Measurements from ENCODE around the gene NUCKS1.

The NUCKS1 gene

DNA sequence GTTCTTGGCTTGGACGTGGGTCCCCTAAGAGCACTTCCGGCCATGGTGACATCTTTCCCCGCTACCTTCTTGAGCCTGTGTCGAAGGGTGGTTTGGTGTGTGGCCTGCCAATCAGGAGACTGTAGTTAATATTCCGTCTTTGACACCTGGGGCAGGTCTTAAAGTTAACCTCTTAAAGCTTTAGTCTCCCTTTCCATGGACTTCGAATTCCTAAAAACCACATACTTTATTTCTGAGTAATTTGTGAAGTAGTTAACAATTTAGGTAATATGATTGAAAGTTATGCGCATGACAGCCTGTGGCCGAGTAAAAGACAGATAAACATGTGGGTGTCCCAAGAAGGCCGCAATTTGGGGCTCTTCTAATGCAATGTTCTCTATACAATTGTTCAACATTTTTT is 35.5 kb upstream of the NUCKS1 start:
- Histone ChIP-seq H3K27me3 (ENCODE audit: control insufficient read depth in 1 of 2, insufficient read depth in 2 of 2, low read length in 2 of 2) (no peaks in the 10 kb centered on the region), H3K9ac (ENCODE audit: low read depth in 1 of 2, low read length in 2 of 2) (no peak overlapping the region), H3K36me3 (ENCODE audit: control insufficient read depth in 1 of 2, insufficient read depth in 2 of 2, low read length in 2 of 2) (peaks cover 0 to 5% of the 10 kb centered on the region in 2 donors), H3K4me1 (ENCODE audit: control insufficient read depth in 1 of 2, insufficient read depth in 2 of 2, low read length in 2 of 2) (no peaks in the 10 kb centered on the region), H3K9me3 (ENCODE audit: control insufficient read depth in 1 of 2, low read length in 2 of 2) (no peaks in the 10 kb centered on the region), H3K27ac (ENCODE audit: low read depth, low read length) (no peak overlapping the region), H3K4me3 (ENCODE audit: low read depth in 1 of 2, low read length in 2 of 2) (no peak overlapping the region)

DNA sequence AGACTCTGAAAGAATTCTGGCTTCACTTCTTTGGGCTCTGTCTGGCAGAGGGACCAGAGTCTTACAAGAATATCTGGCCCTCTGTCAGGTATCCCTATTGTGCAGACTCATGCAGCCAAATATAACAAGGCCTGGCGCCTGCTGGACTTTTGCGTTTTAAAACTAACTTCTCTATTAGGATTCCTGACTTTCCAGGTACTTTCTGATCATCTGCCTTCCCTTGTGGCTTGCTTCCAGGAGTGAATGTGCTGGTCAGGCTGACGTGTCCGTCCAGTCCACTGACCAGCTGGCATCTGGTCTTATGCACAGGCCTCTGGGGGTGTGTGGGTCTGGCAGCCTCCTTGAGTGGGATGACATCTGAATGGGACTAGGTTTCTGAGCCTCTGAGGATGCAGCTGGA is 33.9 kb upstream of the NUCKS1 start:
- no peak overlapping the region for H3K4me3 ChIP-seq (ENCODE audit: low read depth in 1 of 2, low read length in 2 of 2)
- H3K9ac ChIP-seq (ENCODE audit: low read depth in 1 of 2, low read length in 2 of 2), result no peak overlapping the region
- H3K36me3 ChIP-seq (ENCODE audit: control insufficient read depth in 1 of 2, insufficient read depth in 2 of 2, low read length in 2 of 2), result no peaks in the 10 kb centered on the region
- no peaks in the 10 kb centered on the region for H3K4me1 ChIP-seq (ENCODE audit: control insufficient read depth in 1 of 2, insufficient read depth in 2 of 2, low read length in 2 of 2)
- no peak overlapping the region for H3K27ac ChIP-seq (ENCODE audit: low read depth, low read length)
- no peaks in the 10 kb centered on the region for H3K9me3 ChIP-seq (ENCODE audit: control insufficient read depth in 1 of 2, low read length in 2 of 2)
- H3K27me3 ChIP-seq (ENCODE audit: control insufficient read depth in 1 of 2, insufficient read depth in 2 of 2, low read length in 2 of 2), result no peaks in the 10 kb centered on the region

DNA sequence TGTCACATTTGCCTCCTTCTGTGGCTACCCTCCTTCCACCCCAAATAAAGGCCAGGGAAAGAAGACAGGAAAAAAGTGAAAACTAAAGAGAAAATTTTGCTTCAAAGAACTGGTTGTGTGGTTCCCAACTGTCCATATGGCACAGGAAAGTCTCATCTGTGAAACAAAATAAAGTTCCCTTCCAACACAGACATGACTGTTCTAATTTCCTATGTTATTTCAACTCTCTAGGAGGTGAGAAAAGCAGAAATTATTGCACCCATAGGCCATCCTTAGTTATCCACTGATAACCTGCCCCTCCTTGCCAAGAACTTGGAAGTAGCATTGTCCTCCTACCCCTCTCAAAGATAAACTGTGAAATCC is 33.4 kb upstream of the NUCKS1 start:
- H3K27ac ChIP-seq (ENCODE audit: low read depth, low read length), result no peak overlapping the region

DNA sequence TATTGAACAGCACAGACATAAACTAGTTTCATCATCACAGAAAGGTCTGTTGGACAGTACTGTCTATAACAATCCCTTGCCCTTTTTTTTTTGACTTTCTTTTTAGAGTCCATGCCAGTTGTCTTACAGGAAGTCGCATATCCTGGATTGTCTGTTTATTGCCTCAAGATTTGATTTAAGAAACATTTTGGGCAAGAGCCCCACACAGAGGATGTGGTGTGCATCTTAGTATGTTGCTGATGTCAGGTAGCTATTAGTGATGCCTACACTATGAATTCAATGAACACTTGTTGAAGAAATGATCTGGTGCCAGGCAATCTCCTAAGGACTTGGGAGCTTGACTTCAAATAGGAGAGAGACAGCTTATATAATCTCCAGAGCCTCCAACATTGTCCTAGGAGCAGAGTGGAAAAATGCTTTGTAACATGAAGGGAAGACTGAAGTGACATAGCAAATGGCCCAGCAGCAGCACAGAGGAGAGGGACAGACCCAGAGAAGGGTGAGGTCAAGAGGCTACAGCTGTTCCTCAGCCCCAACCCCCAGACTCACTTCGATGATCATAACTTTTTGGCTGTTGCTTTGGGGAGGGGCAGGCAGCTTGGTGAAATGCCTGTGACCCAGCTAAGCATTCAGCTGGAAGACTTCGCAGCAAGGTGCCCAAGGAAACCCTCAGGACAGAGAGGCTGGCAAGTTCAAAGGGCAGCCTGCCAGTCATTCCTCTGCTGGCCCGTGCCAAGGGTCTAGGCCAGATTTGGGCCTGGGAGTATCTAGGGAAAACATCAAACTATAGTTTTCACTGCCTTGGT is 32.8 kb upstream of the NUCKS1 start:
- Histone ChIP-seq H3K4me1 (ENCODE audit: control insufficient read depth in 1 of 2, insufficient read depth in 2 of 2, low read length in 2 of 2) (no peaks in the 10 kb centered on the region), H3K9me3 (ENCODE audit: control insufficient read depth in 1 of 2, low read length in 2 of 2) (no peaks in the 10 kb centered on the region), H3K27ac (ENCODE audit: low read depth, low read length) (no peak overlapping the region), H3K36me3 (ENCODE audit: control insufficient read depth in 1 of 2, insufficient read depth in 2 of 2, low read length in 2 of 2) (no peaks in the 10 kb centered on the region), H3K9ac (ENCODE audit: low read depth in 1 of 2, low read length in 2 of 2) (no peak overlapping the region), H3K4me3 (ENCODE audit: low read depth in 1 of 2, low read length in 2 of 2) (no peak overlapping the region), H3K27me3 (ENCODE audit: control insufficient read depth in 1 of 2, insufficient read depth in 2 of 2, low read length in 2 of 2) (no peaks in the 10 kb centered on the region)

More for the DNA sequence above, 33.4 kb upstream of the NUCKS1 start:
- no peaks in the 10 kb centered on the region for H3K9me3 ChIP-seq (ENCODE audit: control insufficient read depth in 1 of 2, low read length in 2 of 2)
- H3K27me3 ChIP-seq (ENCODE audit: control insufficient read depth in 1 of 2, insufficient read depth in 2 of 2, low read length in 2 of 2), result no peaks in the 10 kb centered on the region
- H3K9ac ChIP-seq (ENCODE audit: low read depth in 1 of 2, low read length in 2 of 2), result no peak overlapping the region
- no peaks in the 10 kb centered on the region for H3K36me3 ChIP-seq (ENCODE audit: control insufficient read depth in 1 of 2, insufficient read depth in 2 of 2, low read length in 2 of 2)
- H3K4me3 ChIP-seq (ENCODE audit: low read depth in 1 of 2, low read length in 2 of 2), result no peak overlapping the region
- H3K4me1 ChIP-seq (ENCODE audit: control insufficient read depth in 1 of 2, insufficient read depth in 2 of 2, low read length in 2 of 2), result no peaks in the 10 kb centered on the region

DNA sequence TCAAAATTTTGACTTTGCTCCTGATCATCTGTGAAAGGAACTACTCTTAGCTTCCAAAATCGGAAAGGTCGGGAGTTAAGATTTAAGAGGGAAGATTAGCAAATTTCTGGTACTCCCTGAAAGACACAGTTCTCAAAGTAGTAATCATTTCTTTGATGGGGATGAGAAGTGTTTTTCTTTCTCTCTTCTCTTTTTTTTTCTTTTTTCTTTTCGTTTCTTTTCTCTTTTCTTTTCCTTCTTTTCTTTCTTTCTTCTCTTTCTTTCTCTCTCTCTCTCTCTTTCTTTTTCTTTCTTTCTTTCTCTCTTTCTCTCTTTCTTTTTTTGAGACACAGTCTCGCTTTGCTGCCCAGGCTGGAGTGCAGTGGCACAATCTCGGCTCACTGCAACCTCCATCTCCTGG is 30.4 kb upstream of the NUCKS1 start:
- Histone ChIP-seq H3K4me3 (ENCODE audit: low read depth in 1 of 2, low read length in 2 of 2) (no peak overlapping the region), H3K27ac (ENCODE audit: low read depth, low read length) (no peak overlapping the region), H3K27me3 (ENCODE audit: control insufficient read depth in 1 of 2, insufficient read depth in 2 of 2, low read length in 2 of 2) (no peaks in the 10 kb centered on the region), H3K4me1 (ENCODE audit: control insufficient read depth in 1 of 2, insufficient read depth in 2 of 2, low read length in 2 of 2) (peaks cover 0 to 4% of the 10 kb centered on the region in 2 donors), H3K36me3 (ENCODE audit: control insufficient read depth in 1 of 2, insufficient read depth in 2 of 2, low read length in 2 of 2) (no peaks in the 10 kb centered on the region), H3K9ac (ENCODE audit: low read depth in 1 of 2, low read length in 2 of 2) (no peak overlapping the region), H3K9me3 (ENCODE audit: control insufficient read depth in 1 of 2, low read length in 2 of 2) (no peaks in the 10 kb centered on the region)

DNA sequence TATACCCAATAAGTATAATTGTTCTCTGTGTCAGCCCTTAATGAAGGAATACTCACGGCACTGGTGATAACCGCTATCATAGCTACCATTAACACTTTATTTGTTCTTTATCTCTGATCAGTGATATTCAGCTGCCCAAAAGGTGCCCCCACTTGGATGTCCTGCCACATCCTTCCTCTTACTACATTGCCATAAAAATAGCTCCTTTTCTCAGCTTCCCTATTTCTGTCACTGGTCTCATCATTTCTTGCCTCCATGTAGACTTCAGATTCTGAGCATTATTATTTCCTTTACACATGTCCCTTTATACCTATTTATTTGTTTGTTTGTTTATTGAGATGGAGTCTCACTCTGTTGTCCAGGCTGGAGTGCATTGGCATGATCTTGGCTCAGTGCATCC is 28.0 kb upstream of the NUCKS1 start:
- Histone ChIP-seq H3K9me3 (ENCODE audit: control insufficient read depth in 1 of 2, low read length in 2 of 2) (no peaks in the 10 kb centered on the region), H3K4me3 (ENCODE audit: low read depth in 1 of 2, low read length in 2 of 2) (no peak overlapping the region), H3K36me3 (ENCODE audit: control insufficient read depth in 1 of 2, insufficient read depth in 2 of 2, low read length in 2 of 2) (no peaks in the 10 kb centered on the region), H3K27me3 (ENCODE audit: control insufficient read depth in 1 of 2, insufficient read depth in 2 of 2, low read length in 2 of 2) (no peaks in the 10 kb centered on the region), H3K4me1 (ENCODE audit: control insufficient read depth in 1 of 2, insufficient read depth in 2 of 2, low read length in 2 of 2) (peaks cover 7 to 12% of the 10 kb centered on the region in 2 donors), H3K27ac (ENCODE audit: low read depth, low read length) (no peak overlapping the region), H3K9ac (ENCODE audit: low read depth in 1 of 2, low read length in 2 of 2) (no peak overlapping the region)

DNA sequence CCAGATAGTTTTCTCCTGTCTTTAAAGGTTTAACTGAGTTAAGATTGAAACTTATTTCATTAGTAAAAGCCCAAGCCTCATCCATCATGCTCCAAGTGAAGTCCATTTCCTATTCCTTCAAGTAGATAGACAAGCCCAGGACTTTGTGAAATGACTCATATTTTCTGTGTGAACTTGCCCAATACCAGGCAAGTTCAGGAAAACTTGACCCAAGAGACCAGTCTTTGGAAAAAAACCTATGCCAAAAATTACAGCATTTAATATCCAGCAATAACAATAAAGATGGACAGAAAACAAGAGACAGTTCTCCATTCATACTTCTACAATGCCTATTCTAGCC is 25.7 kb upstream of the NUCKS1 start:
- Histone ChIP-seq H3K9me3 (ENCODE audit: control insufficient read depth in 1 of 2, low read length in 2 of 2) (no peaks in the 10 kb centered on the region), H3K4me1 (ENCODE audit: control insufficient read depth in 1 of 2, insufficient read depth in 2 of 2, low read length in 2 of 2) (peaks cover 7 to 12% of the 10 kb centered on the region in 2 donors), H3K27me3 (ENCODE audit: control insufficient read depth in 1 of 2, insufficient read depth in 2 of 2, low read length in 2 of 2) (no peaks in the 10 kb centered on the region), H3K4me3 (ENCODE audit: low read depth in 1 of 2, low read length in 2 of 2) (peak overlapping the region; percentile 91 to 95), H3K9ac (ENCODE audit: low read depth in 1 of 2, low read length in 2 of 2) (peak overlapping the region in 1 of 2 donors; percentile 74), H3K27ac (ENCODE audit: low read depth, low read length) (no peak overlapping the region), H3K36me3 (ENCODE audit: control insufficient read depth in 1 of 2, insufficient read depth in 2 of 2, low read length in 2 of 2) (no peaks in the 10 kb centered on the region)

DNA sequence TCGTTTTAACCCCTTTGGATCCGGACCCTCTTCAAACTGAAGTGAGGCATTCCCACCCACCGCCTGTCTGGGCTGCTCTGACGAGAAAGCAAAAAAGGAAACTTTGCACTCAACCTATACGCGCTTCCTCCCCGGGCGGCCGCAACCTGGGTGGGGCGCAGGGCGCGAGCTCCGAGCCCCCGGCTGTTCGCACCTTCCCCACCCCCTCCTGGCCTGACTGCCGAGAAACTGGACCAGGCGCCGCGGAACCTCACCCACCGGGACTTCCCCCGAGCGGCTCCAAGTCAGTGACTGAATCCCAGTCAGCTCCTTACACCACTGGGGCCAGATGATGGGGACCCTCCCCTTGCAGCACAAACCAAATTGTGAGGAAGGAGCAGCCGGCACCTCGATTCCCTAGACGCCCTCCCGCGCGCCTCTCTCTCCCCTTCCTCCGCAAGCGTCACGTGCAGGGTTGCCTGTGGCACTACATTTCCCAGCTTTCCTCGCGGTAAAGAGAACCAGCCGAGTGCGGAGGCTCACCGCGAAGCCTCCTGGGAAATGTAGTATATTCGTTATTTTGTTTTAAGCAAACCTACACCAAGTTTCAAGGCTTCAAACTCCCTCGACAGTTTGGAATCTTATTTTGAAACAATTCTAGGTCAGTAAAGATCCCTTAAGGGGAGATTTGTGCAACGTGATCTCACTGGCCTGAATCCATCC is 25.2 kb upstream of the NUCKS1 start, which contains the start of gene RAB29:
Gene RAB29, minus strand, starts transcription at position 468 of the 702 bp plus-strand sequence. CDS start 526 bp downstream, outside the sequence.
- H3K36me3 ChIP-seq (ENCODE audit: control insufficient read depth in 1 of 2, insufficient read depth in 2 of 2, low read length in 2 of 2), result peaks cover 0 to 3% of the 10 kb centered on the region in 2 donors
- H3K9me3 ChIP-seq (ENCODE audit: control insufficient read depth in 1 of 2, low read length in 2 of 2), result no peaks in the 10 kb centered on the region
- peak within 1 kb of the TSS; percentile 75 for H3K27ac ChIP-seq (ENCODE audit: low read depth, low read length)
- peak within 1 kb of the TSS; percentile 91 to 95 for H3K4me3 ChIP-seq (ENCODE audit: low read depth in 1 of 2, low read length in 2 of 2)
- H3K9ac ChIP-seq (ENCODE audit: low read depth in 1 of 2, low read length in 2 of 2), result peak within 1 kb of the TSS; percentile 74 to 91
- H3K4me1 ChIP-seq (ENCODE audit: control insufficient read depth in 1 of 2, insufficient read depth in 2 of 2, low read length in 2 of 2), result peaks cover 7 to 12% of the 10 kb centered on the region in 2 donors
- H3K27me3 ChIP-seq (ENCODE audit: control insufficient read depth in 1 of 2, insufficient read depth in 2 of 2, low read length in 2 of 2), result no peaks in the 10 kb centered on the region

DNA sequence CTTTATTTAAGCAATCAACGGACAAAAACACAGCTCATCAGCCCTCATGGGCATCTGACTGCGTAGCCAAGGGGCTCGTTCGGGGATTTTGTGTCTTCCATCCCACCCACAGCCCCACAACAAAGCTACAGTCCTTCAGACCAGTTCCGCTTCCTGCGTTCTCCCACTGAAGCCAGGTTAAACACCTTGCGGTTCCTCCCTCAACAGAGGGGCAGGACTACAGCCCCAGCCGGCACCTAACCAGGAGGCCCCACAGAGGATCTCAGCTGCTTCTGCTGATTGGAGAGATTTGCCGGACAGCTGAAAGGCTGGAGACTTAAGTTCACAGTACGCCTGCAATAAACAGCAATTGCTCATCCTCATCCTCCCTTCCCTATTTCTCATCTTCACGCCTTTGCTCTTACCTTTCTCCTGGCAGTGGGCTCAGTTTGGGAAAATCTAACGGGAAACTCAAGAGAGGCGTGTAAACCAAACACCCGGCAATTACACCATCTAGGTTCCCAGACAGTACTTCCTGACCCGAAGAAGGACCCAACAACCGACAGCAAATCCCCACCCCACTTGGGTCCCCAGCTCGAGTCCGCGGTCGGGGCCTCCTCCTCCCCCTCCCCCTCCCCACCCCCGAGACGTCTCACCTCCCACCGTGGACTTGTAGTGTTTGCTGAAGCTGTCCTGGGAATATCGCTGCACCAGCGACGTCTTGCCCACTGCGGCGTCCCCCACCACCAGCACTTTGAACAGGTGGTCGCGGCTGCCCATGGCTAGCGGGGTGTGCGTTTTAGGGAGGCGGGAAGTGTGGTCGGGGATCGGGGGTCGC is 24.4 kb upstream of the NUCKS1 start:
- peak overlapping the region; percentile 75 for H3K27ac ChIP-seq (ENCODE audit: low read depth, low read length)
- peak overlapping the region; percentile 91 to 95 for H3K4me3 ChIP-seq (ENCODE audit: low read depth in 1 of 2, low read length in 2 of 2)
- H3K4me1 ChIP-seq (ENCODE audit: control insufficient read depth in 1 of 2, insufficient read depth in 2 of 2, low read length in 2 of 2), result peaks cover 7 to 12% of the 10 kb centered on the region in 2 donors
- H3K9ac ChIP-seq (ENCODE audit: low read depth in 1 of 2, low read length in 2 of 2), result peak overlapping the region; percentile 74 to 91
- H3K9me3 ChIP-seq (ENCODE audit: control insufficient read depth in 1 of 2, low read length in 2 of 2), result no peaks in the 10 kb centered on the region
- no peaks in the 10 kb centered on the region for H3K27me3 ChIP-seq (ENCODE audit: control insufficient read depth in 1 of 2, insufficient read depth in 2 of 2, low read length in 2 of 2)
- H3K36me3 ChIP-seq (ENCODE audit: control insufficient read depth in 1 of 2, insufficient read depth in 2 of 2, low read length in 2 of 2), result peaks cover 0 to 3% of the 10 kb centered on the region in 2 donors

DNA sequence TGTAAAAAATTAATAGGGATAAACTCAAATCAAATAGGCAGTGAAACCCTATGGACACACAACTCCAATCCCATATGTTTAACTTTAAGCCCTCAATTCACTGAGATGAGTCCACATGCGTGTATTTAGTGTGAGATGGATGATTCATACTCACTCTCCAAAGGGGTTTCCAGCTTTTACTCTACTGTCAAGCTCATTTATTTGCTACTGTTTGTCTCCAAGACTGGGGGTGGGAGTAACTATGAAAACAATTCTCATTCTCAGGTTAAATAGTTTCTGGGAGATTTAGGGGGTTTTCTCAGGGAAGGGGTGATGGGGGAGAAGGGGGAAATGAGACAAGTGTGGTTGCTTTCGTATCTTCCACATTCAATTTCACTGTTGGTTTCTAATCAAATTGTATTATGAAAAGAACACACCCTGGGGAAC is 22.6 kb upstream of the NUCKS1 start:
- H3K9ac ChIP-seq (ENCODE audit: low read depth in 1 of 2, low read length in 2 of 2), result no peak overlapping the region
- no peak overlapping the region for H3K4me3 ChIP-seq (ENCODE audit: low read depth in 1 of 2, low read length in 2 of 2)
- peaks cover 0 to 3% of the 10 kb centered on the region in 2 donors for H3K36me3 ChIP-seq (ENCODE audit: control insufficient read depth in 1 of 2, insufficient read depth in 2 of 2, low read length in 2 of 2)
- no peaks in the 10 kb centered on the region for H3K9me3 ChIP-seq (ENCODE audit: control insufficient read depth in 1 of 2, low read length in 2 of 2)
- H3K27me3 ChIP-seq (ENCODE audit: control insufficient read depth in 1 of 2, insufficient read depth in 2 of 2, low read length in 2 of 2), result no peaks in the 10 kb centered on the region
- H3K27ac ChIP-seq (ENCODE audit: low read depth, low read length), result no peak overlapping the region
- H3K4me1 ChIP-seq (ENCODE audit: control insufficient read depth in 1 of 2, insufficient read depth in 2 of 2, low read length in 2 of 2), result peaks cover 7 to 12% of the 10 kb centered on the region in 2 donors

Measured in duodenal mucosa (tissue), 2 donors.